A549 treated with Mapracorat at 1 μM for 4 hours (cell line): ENCODE results near the gene PCDHA8. TPM values are rescaled to one million over a fixed set of nuclear protein-coding genes. Genes with fewer than 3 reads are reported as not detected.

ENCODE experiments used
- total RNA-seq: library from RNA; stranded (reverse); fragments of 200-300 nt; extraction: Qiagen RNA extraction; gene quantifications from 5 replicates; pipeline ENCODE4 v1.2.3, GENCODE V29; 2022

PCDHA8 gene
- 0.05 to 0.07 TPM (median 0.06 TPM) in 4 of 5 replicates, not detected in the other for total RNA-seq

GRCh38 chr5:140840978-140841962 is at the start of gene PCDHA8:
TSS of gene PCDHA8 (plus strand) at chr5:140841187. CDS start at chr5:140841322, 135 bp downstream.

GRCh38 chr5:140794595-140795258 is 46.3 kb upstream of the PCDHA8 start, which contains the start of gene PCDHA2:
TSS of gene PCDHA2 (plus strand) at chr5:140794852.

DNA sequence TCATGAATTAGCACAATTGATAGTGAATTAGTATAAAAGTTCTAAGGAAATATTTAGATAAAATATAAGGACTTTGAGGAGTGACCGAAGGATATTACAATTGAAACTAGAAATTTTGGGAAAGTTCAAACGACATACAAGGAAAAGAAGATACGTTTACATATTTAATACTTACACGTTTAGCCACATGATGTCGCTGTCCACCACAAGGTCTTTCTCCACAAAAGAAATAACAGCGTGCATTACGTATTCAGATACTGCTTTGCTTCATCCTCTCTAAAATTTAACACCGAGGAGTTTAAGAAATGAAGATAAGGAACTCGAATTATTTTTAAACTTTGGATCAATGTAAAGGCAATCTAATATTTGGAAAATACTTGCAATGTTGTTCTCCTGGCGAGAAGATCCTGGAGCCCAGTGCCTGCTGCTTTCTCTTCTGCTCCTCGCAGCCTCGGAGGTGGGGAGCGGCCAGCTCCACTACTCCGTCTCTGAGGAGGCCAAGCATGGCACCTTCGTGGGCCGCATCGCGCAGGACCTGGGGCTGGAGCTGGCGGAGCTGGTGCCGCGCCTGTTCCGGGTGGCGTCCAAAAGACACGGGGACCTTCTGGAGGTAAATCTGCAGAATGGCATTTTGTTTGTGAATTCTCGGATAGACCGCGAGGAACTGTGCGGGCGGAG is 40.0 kb upstream of the PCDHA8 start, which contains the start of gene PCDHA3:
Gene PCDHA3, plus strand, starts transcription at position 242 of the 678 bp plus-strand sequence.

GRCh38 chr5:140806834-140807775 is 33.9 kb upstream of the PCDHA8 start, which contains the start of gene PCDHA4:
TSS of gene PCDHA4 (plus strand) at chr5:140807068.

GRCh38 chr5:140821375-140822280 is 19.4 kb upstream of the PCDHA8 start, which contains the start of gene PCDHA5:
TSS of gene PCDHA5 (plus strand) at chr5:140821613.

DNA sequence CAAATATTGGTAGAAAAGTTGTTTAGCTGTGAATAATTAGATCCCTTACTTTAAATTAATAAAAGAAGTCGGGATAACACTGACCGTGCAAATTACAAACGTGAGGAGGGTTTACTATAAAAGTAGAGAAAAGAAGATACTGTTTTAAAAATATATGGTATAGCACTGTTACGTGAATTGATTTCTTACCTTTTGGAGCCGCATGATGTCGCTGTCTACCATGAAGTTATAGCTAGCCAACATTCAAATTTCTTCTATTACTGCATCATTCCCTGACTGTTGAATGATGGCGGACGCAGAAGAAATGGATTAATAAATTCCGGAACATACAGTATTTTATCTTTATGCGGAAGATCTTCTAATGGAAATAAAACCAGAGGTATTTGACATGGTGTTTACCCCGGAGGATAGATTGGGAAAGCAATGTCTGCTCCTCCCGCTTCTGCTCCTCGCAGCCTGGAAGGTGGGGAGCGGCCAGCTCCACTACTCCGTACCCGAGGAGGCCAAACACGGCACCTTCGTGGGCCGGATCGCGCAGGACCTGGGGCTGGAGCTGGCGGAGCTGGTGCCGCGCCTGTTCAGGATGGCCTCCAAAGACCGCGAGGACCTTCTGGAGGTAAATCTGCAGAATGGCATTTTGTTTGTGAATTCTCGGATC is 13.2 kb upstream of the PCDHA8 start, which contains the start of gene PCDHA6:
Gene PCDHA6, plus strand, starts transcription at position 257 of the 658 bp plus-strand sequence. Its CDS starts 132 bp downstream, at position 389.

GRCh38 chr5:140833993-140834392 is 7.0 kb upstream of the PCDHA8 start, which contains the start of gene PCDHA7:
TSS of gene PCDHA7 (plus strand) at chr5:140834269. CDS start at chr5:140834384, 115 bp downstream.

GRCh38 chr5:140848139-140849102 is 7.4 kb downstream of the PCDHA8 start, which contains the start of gene PCDHA9:
TSS of gene PCDHA9 (plus strand) at chr5:140848382. CDS start at chr5:140848496, 114 bp downstream.

DNA sequence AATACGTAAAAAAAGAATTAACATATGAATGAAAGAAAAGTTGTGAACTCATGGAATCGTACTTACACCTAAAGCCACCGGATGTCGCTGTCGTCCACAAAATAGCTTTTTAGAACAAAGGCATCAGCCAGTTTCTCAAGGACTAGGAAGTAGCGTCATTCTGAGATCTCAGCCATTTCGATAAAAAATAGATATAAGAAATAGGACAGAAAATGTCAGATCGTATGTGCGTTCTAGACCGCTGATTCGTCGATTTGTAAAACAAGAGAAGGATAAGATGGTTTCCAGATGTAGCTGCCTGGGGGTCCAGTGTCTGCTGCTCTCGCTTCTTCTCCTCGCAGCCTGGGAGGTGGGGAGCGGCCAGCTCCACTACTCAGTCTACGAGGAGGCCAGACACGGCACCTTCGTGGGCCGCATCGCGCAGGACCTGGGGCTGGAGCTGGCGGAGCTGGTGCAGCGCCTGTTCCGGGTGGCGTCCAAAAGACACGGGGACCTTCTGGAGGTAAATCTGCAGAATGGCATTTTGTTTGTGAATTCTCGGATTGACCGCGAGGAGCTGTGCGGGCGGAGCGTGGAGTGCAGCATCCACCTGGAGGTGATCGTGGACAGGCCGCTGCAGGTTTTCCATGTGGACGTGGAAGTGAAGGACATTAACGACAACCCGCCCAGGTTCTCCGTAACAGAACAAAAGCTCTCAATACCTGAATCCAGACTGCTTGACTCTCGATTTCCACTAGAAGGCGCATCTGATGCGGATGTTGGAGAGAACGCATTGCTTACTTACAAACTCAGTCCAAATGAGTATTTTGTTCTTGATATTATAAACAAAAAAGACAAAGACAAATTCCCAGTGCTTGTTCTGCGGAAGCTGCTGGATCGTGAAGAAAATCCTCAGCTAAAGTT is 15.0 kb downstream of the PCDHA8 start, which contains the start of gene PCDHA10:
Gene PCDHA10, plus strand, starts transcription at position 126 of the 903 bp plus-strand sequence. Its CDS starts 152 bp downstream, at position 278.

DNA sequence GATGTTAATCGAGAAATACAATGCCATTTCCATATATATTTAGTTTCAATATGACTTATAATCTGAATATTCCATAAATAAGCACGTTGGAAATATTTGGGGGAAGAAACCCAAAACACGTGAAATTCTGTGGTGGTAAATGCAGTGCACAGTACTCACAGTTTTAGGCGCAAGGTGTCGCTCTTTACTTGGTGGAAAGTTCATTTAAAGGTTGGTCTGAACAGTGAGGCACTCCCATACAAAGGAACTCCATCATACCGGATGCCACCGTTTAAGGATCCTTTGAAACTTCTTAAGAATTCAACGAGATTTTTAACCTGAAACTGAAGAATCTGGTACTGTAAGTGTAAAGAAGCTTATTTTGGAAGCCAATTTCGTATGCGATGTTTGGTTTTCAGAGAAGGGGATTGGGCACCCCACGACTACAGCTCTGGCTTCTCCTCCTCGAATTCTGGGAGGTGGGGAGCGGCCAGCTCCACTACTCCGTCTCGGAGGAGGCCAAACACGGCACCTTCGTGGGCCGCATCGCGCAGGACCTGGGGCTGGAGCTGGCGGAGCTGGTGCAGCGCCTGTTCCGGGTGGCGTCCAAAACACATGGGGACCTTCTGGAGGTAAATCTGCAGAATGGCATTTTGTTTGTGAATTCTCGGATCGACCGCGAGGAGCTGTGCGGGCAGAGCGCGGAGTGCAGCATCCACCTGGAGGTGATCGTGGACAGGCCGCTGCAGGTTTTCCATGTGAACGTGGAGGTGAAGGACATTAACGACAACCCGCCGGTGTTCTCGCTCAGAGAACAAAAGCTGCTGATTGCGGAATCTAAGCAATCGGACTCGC is 28.0 kb downstream of the PCDHA8 start, which contains the start of gene PCDHA11:
Gene PCDHA11, plus strand, starts transcription at position 237 of the 834 bp plus-strand sequence. Its CDS starts 147 bp downstream, at position 384.

GRCh38 chr5:140875085-140876065 is 34.4 kb downstream of the PCDHA8 start, which contains the start of gene PCDHA12:
TSS of gene PCDHA12 (plus strand) at chr5:140875308. CDS start at chr5:140875473, 165 bp downstream.

DNA sequence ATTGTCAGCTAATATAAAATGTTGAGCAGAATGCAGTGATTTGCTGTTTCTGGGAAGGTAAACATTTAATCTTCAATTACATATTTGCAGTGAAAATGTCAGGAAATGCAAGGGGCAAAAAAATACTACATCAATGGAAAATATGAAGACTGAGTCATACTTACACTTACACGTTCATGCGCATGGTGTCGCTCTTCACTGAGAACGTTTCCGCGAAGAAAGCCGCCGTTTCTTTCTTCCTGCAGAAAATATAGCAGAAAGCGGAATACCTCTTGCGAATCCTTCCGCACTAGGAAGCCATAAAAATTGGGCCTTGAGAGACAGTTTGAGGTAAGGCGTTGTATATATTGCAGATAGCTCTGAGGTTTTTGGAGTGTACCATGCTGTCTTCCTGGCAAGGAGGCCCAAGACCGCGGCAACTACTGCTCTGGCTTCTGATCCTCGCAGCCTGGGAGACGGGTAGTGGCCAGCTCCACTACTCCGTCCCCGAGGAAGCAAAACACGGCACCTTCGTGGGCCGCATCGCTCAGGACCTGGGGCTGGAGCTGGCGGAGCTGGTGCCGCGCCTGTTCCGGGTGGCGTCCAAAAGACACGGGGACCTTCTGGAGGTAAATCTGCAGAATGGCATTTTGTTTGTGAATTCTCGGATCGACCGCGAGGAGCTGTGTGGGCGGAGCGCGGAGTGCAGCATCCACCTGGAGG is 41.1 kb downstream of the PCDHA8 start, which contains the start of gene PCDHA13:
Gene PCDHA13, plus strand, starts transcription at position 236 of the 702 bp plus-strand sequence. Its CDS starts 145 bp downstream, at position 381.

